ENCODE measurements around the gene CRYBG3.

Gene CRYBG3

GRCh38 chr3:97937205-97937604 lies 115.4 kb downstream of the CRYBG3 start:
- no peak for DNase-seq (ENCODE audit: low read depth, low spot score)
- H3K27ac ChIP-seq, result no peak overlapping the region

GRCh38 chr3:97938444-97938843 lies 116.6 kb downstream of the CRYBG3 start:
- H3K27ac ChIP-seq, result no peak overlapping the region
- DNase-seq (ENCODE audit: low read depth, low spot score), result no peak

- no peak overlapping the region for H3K27ac ChIP-seq
- DNase-seq (ENCODE audit: low read depth, low spot score), result no peak
Observed at GRCh38 chr3:97939401-97939800, 117.6 kb downstream of the CRYBG3 start.

GRCh38 chr3:97940034-97940433 lies 118.2 kb downstream of the CRYBG3 start:
- H3K27ac ChIP-seq, result no peak overlapping the region
- DNase-seq (ENCODE audit: low read depth, low spot score), result no peak

GRCh38 chr3:97942801-97943546 lies 121.2 kb downstream of the CRYBG3 start:
- no peak overlapping the region for H3K27ac ChIP-seq
- no peak for DNase-seq (ENCODE audit: low read depth, low spot score)

GRCh38 chr3:97948351-97949109 lies 126.7 kb downstream of the CRYBG3 start:
- no peak overlapping the region for H3K27ac ChIP-seq
- DNase-seq (ENCODE audit: low read depth, low spot score), result no peak

- no peak for DNase-seq (ENCODE audit: low read depth, low spot score)
- H3K27ac ChIP-seq, result no peak overlapping the region
Observed at GRCh38 chr3:97949110-97949485, 127.3 kb downstream of the CRYBG3 start.

- no peak for DNase-seq (ENCODE audit: low read depth, low spot score)
Observed at GRCh38 chr3:97949743-97950142, 127.9 kb downstream of the CRYBG3 start.

GRCh38 chr3:97950360-97950759 lies 128.5 kb downstream of the CRYBG3 start:
- H3K27ac ChIP-seq, result no peak overlapping the region
- DNase-seq (ENCODE audit: low read depth, low spot score), result no peak

More at GRCh38 chr3:97949743-97950142, 127.9 kb downstream of the CRYBG3 start:
- no peak overlapping the region for H3K27ac ChIP-seq

- peak overlapping the region; percentile 79 for H3K27ac ChIP-seq
- DNase-seq (ENCODE audit: low read depth, low spot score), result no peak
Observed at GRCh38 chr3:97952280-97952679, 130.5 kb downstream of the CRYBG3 start.

GRCh38 chr3:97952872-97953271 lies 131.1 kb downstream of the CRYBG3 start:
- peak; percentile 54 for DNase-seq (ENCODE audit: low read depth, low spot score)
- H3K27ac ChIP-seq, result peak overlapping the region; percentile 79

- DNase-seq (ENCODE audit: low read depth, low spot score), result no peak
Observed at GRCh38 chr3:97954228-97954827, 132.5 kb downstream of the CRYBG3 start.

GRCh38 chr3:97956051-97956450 lies 134.2 kb downstream of the CRYBG3 start:
- DNase-seq (ENCODE audit: low read depth, low spot score), result no peak

More at GRCh38 chr3:97954228-97954827, 132.5 kb downstream of the CRYBG3 start:
- no peak overlapping the region for H3K27ac ChIP-seq

GRCh38 chr3:97957617-97958311 lies 136.0 kb downstream of the CRYBG3 start:
- no peak overlapping the region for H3K27ac ChIP-seq
- DNase-seq (ENCODE audit: low read depth, low spot score), result no peak

More at GRCh38 chr3:97956051-97956450, 134.2 kb downstream of the CRYBG3 start:
- no peak overlapping the region for H3K27ac ChIP-seq

GRCh38 chr3:97958396-97958795 lies 136.6 kb downstream of the CRYBG3 start:
- DNase-seq (ENCODE audit: low read depth, low spot score), result no peak
- no peak overlapping the region for H3K27ac ChIP-seq

- H3K27ac ChIP-seq, result no peak overlapping the region
Observed at GRCh38 chr3:97958796-97959195, 137.0 kb downstream of the CRYBG3 start.

GRCh38 chr3:97959872-97960271 lies 138.1 kb downstream of the CRYBG3 start:
- no peak for DNase-seq (ENCODE audit: low read depth, low spot score)
- no peak overlapping the region for H3K27ac ChIP-seq

More at GRCh38 chr3:97958796-97959195, 137.0 kb downstream of the CRYBG3 start:
- no peak for DNase-seq (ENCODE audit: low read depth, low spot score)

GRCh38 chr3:97960551-97960950 lies 138.7 kb downstream of the CRYBG3 start:
- H3K27ac ChIP-seq, result no peak overlapping the region
- DNase-seq (ENCODE audit: low read depth, low spot score), result no peak

GRCh38 chr3:97960993-97961766 lies 139.4 kb downstream of the CRYBG3 start:
- DNase-seq (ENCODE audit: low read depth, low spot score), result no peak

GRCh38 chr3:97967966-97968365 lies 146.2 kb downstream of the CRYBG3 start:
- no peak for DNase-seq (ENCODE audit: low read depth, low spot score)
- no peak overlapping the region for H3K27ac ChIP-seq

More at GRCh38 chr3:97960993-97961766, 139.4 kb downstream of the CRYBG3 start:
- no peak overlapping the region for H3K27ac ChIP-seq

Measured in epithelial cell of prostate (primary cell).